Endodermal cell (in vitro differentiated cells): ENCODE results near the gene TTC7B. TPM values are rescaled to one million over a fixed set of nuclear protein-coding genes. Genes with fewer than 3 reads are reported as not detected.
"Not testable (repeated sequence)": the region's sequence is repeated elsewhere in the genome, so short reads cannot be mapped to it uniquely, and the experiment has no call there.

Experiments
- DNase-seq: peaks from one replicate; pipeline ENCODE4 v3.0.0-alpha.2; 2017
- H3K27ac ChIP-seq: 2 replicates; pipeline ENCODE4 v1.5.1; 2013; ENCODE audit warnings: mild to moderate bottlenecking, low read depth, low read length, moderate library complexity
- H3K27me3 ChIP-seq: 2 replicates; pipeline ENCODE4 v1.6.1; 2013; ENCODE audit warnings: mild to moderate bottlenecking, low read length, moderate library complexity; ENCODE audit not compliant: insufficient read depth, control insufficient read depth, poor library complexity, severe bottlenecking
- H3K36me3 ChIP-seq: 2 replicates; pipeline ENCODE4 v1.7.0; 2013; ENCODE audit warnings: mild to moderate bottlenecking, low read length, moderate library complexity; ENCODE audit not compliant: control insufficient read depth, insufficient read depth
- H3K4me1 ChIP-seq: one replicate; pipeline ENCODE4 v1.7.0; 2013; ENCODE audit warnings: low read length; ENCODE audit not compliant: control insufficient read depth, insufficient read depth
- H3K4me3 ChIP-seq: 2 replicates; pipeline ENCODE4 v1.5.1; 2013; ENCODE audit warnings: mild to moderate bottlenecking, low read length, moderate library complexity
- H3K9ac ChIP-seq: 2 replicates; pipeline ENCODE4 v1.6.1; 2013; ENCODE audit warnings: mild to moderate bottlenecking, low read length, moderate library complexity; ENCODE audit not compliant: poor library complexity, severe bottlenecking; ENCODE audit errors: extremely low read depth
- H3K9me3 ChIP-seq: 2 replicates; pipeline ENCODE4 v1.6.1; 2013; ENCODE audit warnings: mild to moderate bottlenecking, low read length, moderate library complexity; ENCODE audit not compliant: control insufficient read depth
- H3K27ac Mint-ChIP-seq: 2 replicates; pipeline ENCODE4 v1.8.0; 2020; ENCODE audit warnings: mixed read lengths
- H3K27me3 Mint-ChIP-seq: 2 replicates; pipeline ENCODE4 v1.8.0; 2021; ENCODE audit warnings: mild to moderate bottlenecking, mixed read lengths; ENCODE audit not compliant: insufficient read depth
- H3K36me3 Mint-ChIP-seq: 2 replicates; pipeline ENCODE4 v1.8.0; 2020; ENCODE audit warnings: low read depth, mixed read lengths
- H3K4me1 Mint-ChIP-seq: 2 replicates; pipeline ENCODE4 v1.8.0; 2020; ENCODE audit warnings: mixed read lengths
- H3K4me3 Mint-ChIP-seq: 2 replicates; pipeline ENCODE4 v1.8.0; 2020; ENCODE audit warnings: mild to moderate bottlenecking, moderate library complexity, mixed read lengths
- H3K9me3 Mint-ChIP-seq: 2 replicates; pipeline ENCODE4 v1.8.0; 2020; ENCODE audit warnings: mild to moderate bottlenecking, mixed read lengths
- WGBS, 2 experiments: methylation state at CpG; one replicate each; pipeline versions ENCODE4 v1.1.5 to v1.1.7; 2013; ENCODE audit warnings: missing lambda C conversion rate in 2 of 2, mixed read lengths in 1 of 2; ENCODE audit not compliant: insufficient coverage in 1 of 2, insufficient read length in 1 of 2; 5-methylcytosine and 5-hydroxymethylcytosine counted together
- total RNA-seq, 2 donors: library from RNA; stranded (reverse); fragmentation: NEBNext Ultra II Directional in 1 of 2; extraction: Animal tissue kit (Norgen Biotek cat#: 25700) in 1 of 2; gene quantifications; 2 replicates in 1 of 2; 3 replicates in 1 of 2; pipeline ENCODE4 v1.2.1, GENCODE V29; 2021
- TF ChIP-seq, protein P1 (sequence below): fragments of 200-600 bp; sonication (generic); conservative IDR thresholded peaks from 2 replicates; pipeline ENCODE4 v1.5.0; 2021; ENCODE audit warnings: antibody characterized with exemption, mild to moderate bottlenecking

The TTC7B gene
- total RNA-seq, 2 donors from 2014 or later = 51.3 to 62.6 TPM

DNA sequence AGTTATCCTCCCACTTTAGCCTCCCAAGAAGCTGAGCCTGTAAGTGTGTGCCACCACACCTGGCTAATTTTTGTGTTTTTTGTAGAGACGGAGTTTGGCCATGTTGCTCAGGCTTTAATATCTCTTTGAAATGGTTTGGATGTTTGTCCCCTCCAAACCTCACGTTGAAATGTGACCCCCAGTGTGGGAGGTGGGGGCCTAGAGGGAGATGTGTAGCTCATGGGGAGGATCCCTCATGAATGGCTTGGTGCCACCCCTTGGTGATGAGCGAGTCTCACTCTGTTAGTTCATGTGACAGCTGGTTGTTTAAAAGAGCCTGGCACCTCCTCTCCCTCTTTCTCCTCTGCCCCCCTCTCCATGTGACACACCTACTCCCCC is 23.6 kb upstream of the TTC7B start:
- TF ChIP-seq, protein P1, sequence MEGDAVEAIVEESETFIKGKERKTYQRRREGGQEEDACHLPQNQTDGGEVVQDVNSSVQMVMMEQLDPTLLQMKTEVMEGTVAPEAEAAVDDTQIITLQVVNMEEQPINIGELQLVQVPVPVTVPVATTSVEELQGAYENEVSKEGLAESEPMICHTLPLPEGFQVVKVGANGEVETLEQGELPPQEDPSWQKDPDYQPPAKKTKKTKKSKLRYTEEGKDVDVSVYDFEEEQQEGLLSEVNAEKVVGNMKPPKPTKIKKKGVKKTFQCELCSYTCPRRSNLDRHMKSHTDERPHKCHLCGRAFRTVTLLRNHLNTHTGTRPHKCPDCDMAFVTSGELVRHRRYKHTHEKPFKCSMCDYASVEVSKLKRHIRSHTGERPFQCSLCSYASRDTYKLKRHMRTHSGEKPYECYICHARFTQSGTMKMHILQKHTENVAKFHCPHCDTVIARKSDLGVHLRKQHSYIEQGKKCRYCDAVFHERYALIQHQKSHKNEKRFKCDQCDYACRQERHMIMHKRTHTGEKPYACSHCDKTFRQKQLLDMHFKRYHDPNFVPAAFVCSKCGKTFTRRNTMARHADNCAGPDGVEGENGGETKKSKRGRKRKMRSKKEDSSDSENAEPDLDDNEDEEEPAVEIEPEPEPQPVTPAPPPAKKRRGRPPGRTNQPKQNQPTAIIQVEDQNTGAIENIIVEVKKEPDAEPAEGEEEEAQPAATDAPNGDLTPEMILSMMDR = no peak
- no peak for DNase-seq
- no peaks in the 10 kb centered on the region for H3K9me3 Mint-ChIP-seq
- H3K27ac Mint-ChIP-seq = no peak overlapping the region
- H3K4me3 ChIP-seq = no peak overlapping the region
- no peak overlapping the region for H3K4me3 Mint-ChIP-seq
- H3K27me3 Mint-ChIP-seq = peaks cover 4% of the 10 kb centered on the region
- no peak overlapping the region for H3K9ac ChIP-seq
- no peaks in the 10 kb centered on the region for H3K36me3 Mint-ChIP-seq
- no peaks in the 10 kb centered on the region for H3K4me1 ChIP-seq
- no peak overlapping the region for H3K27ac ChIP-seq
- no peaks in the 10 kb centered on the region for H3K4me1 Mint-ChIP-seq
- 91% methylated on average over 3 of the region's 3 CpGs; no CpG with 5 or more reads in 1 of the 2 experiments for WGBS, 2 experiments
- no peaks in the 10 kb centered on the region for H3K27me3 ChIP-seq
- no peaks in the 10 kb centered on the region for H3K9me3 ChIP-seq
- H3K36me3 ChIP-seq = no peaks in the 10 kb centered on the region

DNA sequence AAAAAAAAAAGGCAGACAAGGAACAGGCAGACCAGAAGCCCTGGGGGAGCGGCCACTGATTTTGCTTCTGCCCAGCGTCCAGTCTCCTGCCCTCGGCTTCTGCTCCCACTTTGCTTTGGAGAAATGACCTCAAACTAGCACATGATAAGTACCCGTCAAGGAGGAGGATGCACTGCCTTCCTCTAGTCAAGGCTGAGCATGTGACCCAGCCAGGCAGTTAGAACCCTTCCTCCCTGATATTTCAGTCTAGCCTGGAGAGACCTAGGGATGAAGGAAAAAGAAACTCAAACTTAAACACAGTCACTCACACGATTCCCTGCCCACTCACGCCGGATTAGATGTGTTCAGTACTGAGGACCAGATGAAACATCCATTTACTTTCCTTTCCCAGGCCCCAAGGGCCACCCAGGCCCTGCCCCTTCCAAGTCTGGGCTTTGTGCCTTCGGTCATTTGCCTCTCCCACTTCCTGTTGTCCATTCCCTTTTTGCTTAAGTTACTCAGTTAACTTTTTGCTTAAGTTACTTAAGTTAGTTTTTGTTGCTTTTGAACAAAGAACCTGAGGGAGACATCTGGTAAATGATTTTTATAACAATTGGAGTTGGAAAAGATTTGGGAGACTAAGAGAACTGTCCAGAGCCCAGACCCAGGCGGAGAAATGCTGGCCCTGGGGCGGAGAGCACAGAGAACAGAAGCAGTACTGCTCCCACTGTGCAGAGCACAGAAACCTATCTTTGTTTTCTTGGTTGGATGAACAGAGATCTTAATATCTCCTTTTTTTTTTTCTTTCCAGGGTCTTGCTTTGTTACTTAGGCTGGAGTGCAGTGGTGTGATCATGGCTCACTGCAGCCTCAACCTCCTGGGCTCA is 23.0 kb upstream of the TTC7B start:
- Histone ChIP-seq H3K36me3 (no peaks in the 10 kb centered on the region), H3K27ac (no peak overlapping the region), H3K27me3 (no peaks in the 10 kb centered on the region), H3K4me1 (no peaks in the 10 kb centered on the region), H3K9me3 (no peaks in the 10 kb centered on the region), H3K4me3 (no peak overlapping the region), H3K9ac (no peak overlapping the region)
- H3K27ac Mint-ChIP-seq = no peak overlapping the region
- DNase-seq = no peak
- no peaks in the 10 kb centered on the region for H3K36me3 Mint-ChIP-seq
- H3K27me3 Mint-ChIP-seq = peaks cover 4% of the 10 kb centered on the region
- WGBS, 2 experiments = 88 to 94% methylated on average over 5 to 10 of the region's 10 CpGs
- no peaks in the 10 kb centered on the region for H3K9me3 Mint-ChIP-seq
- TF ChIP-seq, protein P1 = no peak
- H3K4me1 Mint-ChIP-seq = no peaks in the 10 kb centered on the region
- no peak overlapping the region for H3K4me3 Mint-ChIP-seq

DNA sequence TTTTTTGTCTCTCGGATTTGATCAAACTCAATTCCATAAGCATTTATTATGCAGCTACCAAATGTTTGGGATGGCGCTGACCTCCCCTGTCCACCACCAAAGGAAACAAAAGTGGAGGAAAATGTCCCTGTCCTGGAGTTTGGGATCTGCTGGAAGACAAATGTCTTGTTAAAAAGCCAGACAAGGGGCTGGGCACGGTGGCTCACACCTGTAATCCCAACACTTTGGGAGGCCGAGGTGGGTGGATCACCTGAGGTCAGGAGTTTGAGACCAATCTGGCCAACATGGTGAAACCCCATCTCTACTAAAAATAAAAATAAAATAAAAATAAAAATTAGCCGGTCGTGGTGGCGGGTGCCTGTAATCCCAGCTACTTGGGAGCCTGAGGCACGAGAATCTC is 22.3 kb upstream of the TTC7B start:
- 89 to 93% methylated on average over 7 to 8 of the region's 8 CpGs for WGBS, 2 experiments
- not testable (repeated sequence) for H3K36me3 ChIP-seq, DNase-seq, H3K27me3 Mint-ChIP-seq, H3K4me1 ChIP-seq, H3K4me3 Mint-ChIP-seq, H3K9ac ChIP-seq, H3K4me3 ChIP-seq, H3K36me3 Mint-ChIP-seq, H3K27ac ChIP-seq, H3K27me3 ChIP-seq, H3K9me3 ChIP-seq, H3K9me3 Mint-ChIP-seq, H3K27ac Mint-ChIP-seq, H3K4me1 Mint-ChIP-seq
